T-helper 22 cell (primary cell): ENCODE data around the gene AOC3.
"Not testable (repeated sequence)": the region's sequence is repeated elsewhere in the genome, so short reads cannot be mapped to it uniquely, and the experiment has no call there.

Source experiments
- DNase-seq: peaks from one replicate; pipeline ENCODE4 v3.0.0-alpha.2; 2020; ENCODE audit warnings: low read depth

AOC3 gene

GRCh38 chr17:42866631-42867575 lies 15.9 kb downstream of the AOC3 start:
- DNase-seq = no peak

- DNase-seq = not testable (repeated sequence)
Observed at GRCh38 chr17:42867694-42868261, 16.8 kb downstream of the AOC3 start.

GRCh38 chr17:42868338-42868737 lies 17.3 kb downstream of the AOC3 start:
- no peak for DNase-seq

GRCh38 chr17:42871647-42872046 lies 20.6 kb downstream of the AOC3 start:
- DNase-seq = no peak

- no peak for DNase-seq
Observed at GRCh38 chr17:42872251-42872965, 21.4 kb downstream of the AOC3 start.

- DNase-seq = no peak
Observed at GRCh38 chr17:42873315-42873714, 22.3 kb downstream of the AOC3 start.

- not testable (repeated sequence) for DNase-seq
Observed at GRCh38 chr17:42873932-42874695, 23.1 kb downstream of the AOC3 start.

- no peak for DNase-seq
Observed at GRCh38 chr17:42877037-42877436, 26.0 kb downstream of the AOC3 start.

GRCh38 chr17:42878123-42878880 lies 27.3 kb downstream of the AOC3 start:
- no peak for DNase-seq

- no peak for DNase-seq
Observed at GRCh38 chr17:42878924-42879595, 28.1 kb downstream of the AOC3 start.

GRCh38 chr17:42879596-42879985 lies 28.6 kb downstream of the AOC3 start:
- no peak for DNase-seq

GRCh38 chr17:42880776-42881310 lies 29.8 kb downstream of the AOC3 start:
- DNase-seq = no peak

- DNase-seq = not testable (repeated sequence)
Observed at GRCh38 chr17:42881706-42882105, 30.7 kb downstream of the AOC3 start.

- DNase-seq = no peak
Observed at GRCh38 chr17:42882166-42882565, 31.2 kb downstream of the AOC3 start.

- no peak for DNase-seq
Observed at GRCh38 chr17:42883802-42884558, 33.0 kb downstream of the AOC3 start.

- not testable (repeated sequence) for DNase-seq
Observed at GRCh38 chr17:42885806-42886205, 34.8 kb downstream of the AOC3 start.

- DNase-seq = no peak
Observed at GRCh38 chr17:42886283-42887176, 35.5 kb downstream of the AOC3 start.

GRCh38 chr17:42889809-42890208 lies 38.8 kb downstream of the AOC3 start:
- DNase-seq = no peak
